Measurements from ENCODE around the gene IL22RA1.

DNA sequence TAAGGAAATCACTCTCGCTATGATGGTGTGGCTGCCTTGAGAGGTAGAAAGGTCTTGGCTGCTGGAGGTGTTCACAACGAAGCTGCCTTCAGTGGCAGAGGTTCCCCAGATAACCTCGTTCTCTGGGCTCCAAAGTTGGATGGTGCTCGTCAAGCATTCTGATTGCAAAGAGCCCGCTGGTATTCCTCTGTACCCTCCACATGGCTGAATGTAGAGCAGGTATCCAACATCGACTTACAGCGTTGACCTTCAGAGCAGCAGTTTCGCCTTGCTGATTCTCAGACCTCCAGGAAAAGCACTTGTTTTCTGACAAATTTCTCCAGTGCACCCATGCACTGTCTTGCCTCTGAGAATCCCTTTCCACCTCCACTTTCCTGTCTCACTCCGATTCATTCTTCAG lies 4.3 kb upstream of the IL22RA1 start:
- TF ChIP-seq CTCF (IDR thresholded peaks at IDR 0.05; ENCODE audit: poor library complexity, severe bottlenecking) (no peak), EZH2 (IDR thresholded peaks at IDR 0.05; ENCODE audit: borderline replicate concordance, insufficient read depth, low read length, poor library complexity, severe bottlenecking) (no peak), SMC3 (conservative IDR thresholded peaks at IDR 0.05; ENCODE audit: poor library complexity) (no peak), EP300 (conservative IDR thresholded peaks at IDR 0.05; ENCODE audit: poor library complexity, severe bottlenecking) (no peak), REST (IDR thresholded peaks at IDR 0.05; ENCODE audit: borderline replicate concordance) (no peak), POLR2AphosphoS5 (IDR thresholded peaks at IDR 0.05) (no peak), MXI1 (conservative IDR thresholded peaks at IDR 0.05; ENCODE audit: poor library complexity, severe bottlenecking) (no peak), RAD21 (conservative IDR thresholded peaks at IDR 0.05) (no peak), TAF1 (IDR thresholded peaks at IDR 0.05; ENCODE audit: low read depth) (no peak)
